ENCODE data around the gene PCBD1.
A peak's percentile ranks its signal among the peaks of the same experiment; 100 is the strongest.
"Not testable (repeated sequence)": the region's sequence is repeated elsewhere in the genome, so short reads cannot be mapped to it uniquely, and the experiment has no call there.

Gene PCBD1

DNA sequence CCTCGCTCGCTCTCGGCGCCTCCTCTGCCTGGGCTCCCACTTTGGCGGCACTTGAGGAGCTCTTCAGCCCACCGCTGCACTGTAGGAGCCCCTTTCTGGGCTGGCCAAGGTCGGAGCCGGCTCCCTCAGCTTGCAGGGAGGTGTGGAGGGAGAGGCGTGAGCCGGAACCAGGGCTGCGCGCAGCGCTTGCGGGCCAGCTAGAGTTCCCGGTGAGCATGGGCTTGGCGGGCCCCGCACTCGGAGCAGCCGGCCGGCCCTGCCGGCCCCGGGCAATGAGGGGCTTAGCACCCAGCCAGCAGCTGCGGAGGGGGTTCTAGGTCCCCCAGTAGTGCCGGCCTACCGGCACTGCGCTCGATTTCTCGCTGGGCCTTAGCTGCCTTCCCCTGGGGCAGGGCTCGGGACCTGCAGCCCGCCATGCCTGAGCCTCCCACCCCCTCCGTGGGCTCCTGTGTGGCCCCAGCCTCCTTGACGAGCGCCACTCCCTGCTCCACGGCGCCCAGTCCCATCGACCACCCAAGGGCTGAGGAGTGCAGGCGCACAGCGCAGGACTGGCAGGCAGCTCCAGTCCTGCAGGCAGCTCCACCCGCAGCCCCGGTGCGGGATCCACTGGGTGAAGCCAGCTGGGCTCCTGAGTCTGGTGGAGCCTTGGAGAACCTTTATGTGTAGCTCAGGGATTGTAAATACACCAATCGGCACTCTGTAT is 26.7 kb downstream of the PCBD1 start:
- DNase-seq: not testable (repeated sequence)

DNA sequence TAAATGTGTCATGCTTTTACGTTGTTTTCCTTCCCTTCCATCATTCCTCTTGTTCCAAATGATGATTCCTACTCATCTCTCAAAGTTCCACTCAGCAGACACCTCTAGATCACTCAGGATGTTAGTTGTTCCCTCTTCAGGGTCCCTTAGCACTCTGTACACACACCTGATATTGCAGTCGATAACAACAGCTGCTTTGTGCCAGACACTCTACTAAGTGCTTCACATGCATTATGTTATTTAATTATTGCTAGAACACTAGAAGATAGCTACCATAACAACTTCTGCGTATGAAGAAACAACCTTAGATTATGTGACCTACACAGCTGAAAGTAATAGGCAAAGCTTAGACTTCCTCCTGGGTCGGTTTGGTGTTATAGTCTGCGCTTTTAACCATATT is 29.6 kb downstream of the PCBD1 start:
- DNase-seq: no peak

DNA sequence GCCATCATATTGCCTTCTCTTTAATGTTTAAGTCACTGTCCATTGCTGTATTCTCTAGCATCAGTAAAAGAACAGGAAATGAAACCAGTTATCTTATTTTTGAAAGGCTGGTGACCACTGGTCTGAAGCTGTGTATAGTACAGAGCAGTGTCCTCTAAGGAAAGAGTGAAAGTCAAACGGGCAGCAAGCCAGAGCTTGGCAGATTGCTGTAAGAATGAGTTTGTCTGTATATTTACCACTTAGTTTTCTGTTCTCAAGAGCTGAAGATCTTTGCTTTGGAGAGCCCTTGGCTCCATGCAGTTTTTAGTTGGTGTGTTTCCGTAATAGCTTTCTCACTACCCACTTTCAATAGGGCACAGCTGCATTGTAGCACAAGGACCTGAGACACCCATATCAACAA is 31.9 kb downstream of the PCBD1 start:
- DNase-seq: no peak

DNA sequence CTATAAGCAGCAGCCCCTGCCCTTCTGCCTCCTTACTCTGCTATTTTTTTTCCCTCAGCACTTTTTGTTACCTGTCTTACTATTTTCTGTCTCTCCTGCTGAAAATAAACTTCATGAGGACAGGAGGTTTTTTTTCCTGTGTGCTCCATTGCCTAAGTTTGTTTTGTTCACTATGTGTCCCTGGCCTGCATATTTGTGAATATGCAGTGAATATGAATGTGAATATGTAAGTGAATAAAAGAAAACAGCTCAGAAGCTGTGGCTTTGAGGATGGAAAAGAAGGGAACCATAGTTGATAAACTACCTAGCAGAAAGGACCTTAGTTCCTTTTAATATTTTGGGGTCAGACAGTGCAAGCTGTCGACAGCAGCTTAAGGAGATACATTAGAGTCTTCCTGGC is 34.9 kb downstream of the PCBD1 start:
- DNase-seq: no peak

DNA sequence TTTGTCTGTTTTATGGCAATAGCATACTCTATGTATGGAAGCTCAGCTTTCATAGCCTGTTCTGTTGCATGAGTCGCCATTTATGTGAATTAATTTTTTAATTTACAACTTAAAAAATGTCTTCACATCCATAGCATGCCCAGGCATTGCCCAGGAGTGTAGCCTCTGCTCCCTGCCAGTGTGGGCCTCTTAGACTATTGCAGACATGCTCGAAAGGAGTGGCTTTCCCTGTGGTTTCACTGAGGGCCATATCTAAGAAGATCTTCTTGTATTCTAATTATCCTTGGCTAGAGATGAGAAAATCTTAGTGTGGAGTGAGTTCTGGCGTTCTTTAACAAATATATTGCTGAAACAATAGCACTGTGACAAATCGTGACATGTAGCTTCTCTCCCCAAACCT is 35.3 kb downstream of the PCBD1 start:
- DNase-seq: no peak

DNA sequence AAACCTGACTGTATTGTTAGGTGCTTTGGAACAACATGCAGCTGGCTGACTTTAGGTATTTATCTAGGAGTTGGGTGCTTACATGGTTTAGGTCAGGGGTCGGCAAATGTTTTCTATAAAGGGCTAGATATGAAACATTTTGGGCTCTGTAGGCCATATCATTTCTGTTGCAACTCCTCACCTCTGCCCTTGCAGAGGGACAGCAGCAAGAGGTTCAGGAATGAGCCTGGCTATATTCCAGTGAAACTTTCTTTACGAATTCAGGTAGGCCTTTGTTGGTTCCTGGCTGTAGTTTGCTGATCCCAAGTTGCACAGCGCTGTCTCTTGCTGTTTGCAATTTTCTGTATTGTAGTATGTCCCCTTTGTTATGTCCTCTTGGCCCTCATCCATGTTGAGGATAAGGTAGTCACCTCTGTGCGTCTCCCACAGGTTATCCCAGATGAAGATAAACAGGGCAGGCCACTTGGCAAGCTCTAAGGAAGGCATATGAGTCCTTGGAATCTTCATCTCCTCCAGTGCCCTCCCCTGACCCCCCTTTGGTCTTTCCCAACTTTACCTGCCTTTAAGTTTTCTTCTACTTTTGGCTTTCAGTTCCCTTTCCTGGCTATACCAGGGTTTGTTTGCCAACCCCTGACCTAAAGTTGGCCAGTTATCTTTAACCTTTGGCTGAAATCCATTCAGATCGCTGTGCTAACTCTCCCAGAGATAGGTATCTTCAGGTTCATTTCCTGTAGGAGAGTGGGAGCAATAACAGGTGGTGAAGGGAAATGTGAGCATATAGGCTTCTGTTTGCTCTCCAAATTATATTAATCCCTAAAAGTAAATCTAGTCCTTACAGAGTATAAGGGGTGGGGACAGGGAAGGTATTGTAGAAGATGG is 36.5 kb downstream of the PCBD1 start:
- DNase-seq: no peak

DNA sequence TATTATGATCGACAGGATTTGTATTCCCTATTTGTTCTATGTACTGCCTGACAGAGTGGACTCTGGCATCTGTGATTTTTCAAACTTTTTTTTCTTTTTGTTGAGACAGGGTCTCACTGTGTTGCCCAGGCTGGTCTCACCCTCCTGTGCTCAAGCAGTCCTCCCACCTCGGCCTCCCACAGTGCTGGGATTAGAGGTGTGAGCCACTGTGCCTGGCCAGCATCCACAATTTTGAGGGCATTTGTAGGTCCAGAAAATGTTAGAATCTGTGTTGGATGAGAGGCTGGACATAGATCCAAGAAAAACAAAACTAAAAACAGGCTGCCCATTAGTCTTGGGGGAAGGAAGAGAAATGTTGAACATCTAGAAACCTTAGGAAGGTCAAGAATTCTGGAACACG is 38.3 kb downstream of the PCBD1 start:
- no peak for DNase-seq

DNA sequence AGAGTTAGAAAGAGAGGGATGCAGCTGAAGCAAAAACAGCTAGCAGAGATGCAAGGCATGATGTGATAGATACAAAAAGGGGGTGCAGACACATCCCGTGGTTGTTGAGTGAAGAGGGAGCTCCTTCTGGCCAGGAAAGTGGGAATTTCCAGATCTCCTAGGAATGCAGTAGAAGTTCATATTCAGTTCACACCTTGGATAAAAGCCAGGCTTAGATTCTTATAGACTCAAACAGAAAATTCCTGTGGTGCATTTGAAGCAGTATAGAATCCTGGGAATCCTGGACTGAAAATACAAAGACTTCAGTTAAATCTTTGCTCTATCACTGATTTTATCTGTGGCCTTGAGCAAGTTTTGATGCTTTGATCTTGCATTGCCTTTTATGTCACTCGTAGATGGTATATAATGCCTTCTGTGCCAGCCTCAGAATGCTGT is 38.8 kb downstream of the PCBD1 start:
- peak; percentile 46 for DNase-seq

DNA sequence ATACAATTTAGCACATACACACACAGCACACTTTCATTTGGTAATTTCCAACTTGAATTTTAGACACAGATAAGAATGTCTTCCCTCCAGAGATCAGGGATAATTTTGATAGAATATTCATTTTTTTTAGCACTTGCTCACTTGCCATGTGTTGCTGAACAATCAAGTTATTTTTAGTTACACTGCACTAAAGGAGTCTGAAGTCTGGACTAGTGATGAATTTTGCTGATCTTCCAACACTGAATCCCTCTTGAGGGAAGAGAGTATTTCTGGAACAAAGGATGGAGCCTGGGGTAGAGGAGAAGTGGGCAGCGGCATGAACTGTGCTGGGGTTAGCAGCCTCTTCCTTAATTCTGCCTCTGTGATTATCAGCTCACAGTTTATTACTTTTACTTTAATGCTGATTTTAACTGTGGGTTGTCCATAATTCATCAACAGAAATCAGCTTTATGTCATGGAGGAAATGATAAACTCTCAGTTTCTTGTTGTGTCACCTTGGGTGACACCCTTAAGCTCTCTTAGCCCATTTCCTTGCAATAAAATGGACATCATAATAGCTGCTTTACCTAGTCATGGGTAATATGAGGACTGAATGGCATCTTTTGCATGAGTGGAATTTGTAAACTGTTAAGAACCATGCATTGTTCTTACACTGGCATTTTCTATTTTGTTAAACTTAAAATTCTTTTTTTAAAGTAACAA is 40.6 kb downstream of the PCBD1 start:
- no peak for DNase-seq

DNA sequence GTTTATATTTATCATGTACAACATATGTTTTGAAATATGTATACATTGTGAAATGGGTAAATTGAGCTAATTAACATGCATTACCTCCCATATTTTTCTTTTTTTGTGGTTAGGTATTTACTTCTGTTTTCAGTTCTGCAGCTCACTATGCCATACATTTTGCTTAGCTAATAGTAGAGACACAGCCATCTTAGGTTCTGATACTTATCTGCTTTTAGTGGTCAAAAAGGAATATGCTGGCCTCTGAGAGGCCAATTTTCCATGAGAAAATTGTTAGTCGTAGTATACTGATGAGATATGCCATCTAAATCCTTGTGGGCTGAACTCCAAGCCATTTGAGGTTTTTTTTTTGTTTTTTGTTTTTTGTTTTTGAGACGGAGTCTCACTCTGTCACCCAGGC is 41.6 kb downstream of the PCBD1 start:
- DNase-seq: no peak

DNA sequence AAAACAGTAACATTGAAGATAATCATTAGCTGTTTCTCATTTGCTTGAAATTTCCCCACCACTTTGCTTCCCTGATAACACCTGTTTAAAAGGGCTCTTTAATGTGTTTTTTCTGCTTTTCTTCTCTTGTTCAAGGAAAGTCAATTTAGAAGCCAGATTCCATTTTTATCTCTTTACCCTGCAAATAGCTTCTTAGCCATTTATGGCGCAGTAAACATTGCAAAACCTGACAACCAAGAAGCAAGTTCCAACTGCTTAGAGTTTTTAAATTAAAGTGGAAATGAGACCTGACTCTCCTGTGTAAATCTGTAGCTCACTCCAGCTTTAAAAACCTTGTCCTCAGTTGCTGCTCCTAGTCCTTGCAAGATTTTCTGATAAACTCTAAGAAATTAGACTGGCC is 42.5 kb downstream of the PCBD1 start:
- DNase-seq: no peak

DNA sequence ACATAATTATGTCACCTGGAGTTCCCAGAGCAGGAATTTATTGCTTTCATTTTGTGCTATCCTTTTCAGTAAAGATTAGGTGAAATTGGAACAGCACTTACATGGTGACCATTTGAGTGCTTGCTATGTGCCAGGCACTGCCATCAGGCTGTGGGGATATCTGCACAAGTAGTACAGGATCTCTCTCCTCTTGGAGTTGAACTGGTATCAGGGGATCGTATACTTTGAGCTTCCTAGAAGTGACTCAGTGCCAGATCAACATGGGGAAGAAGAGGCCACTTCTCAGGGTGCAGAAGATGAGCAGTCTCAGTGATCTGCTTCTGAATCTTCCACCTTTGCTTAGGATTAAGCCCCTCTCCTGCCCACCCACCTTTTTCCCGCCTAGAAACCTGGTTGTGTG is 43.1 kb downstream of the PCBD1 start:
- no peak for DNase-seq

DNA sequence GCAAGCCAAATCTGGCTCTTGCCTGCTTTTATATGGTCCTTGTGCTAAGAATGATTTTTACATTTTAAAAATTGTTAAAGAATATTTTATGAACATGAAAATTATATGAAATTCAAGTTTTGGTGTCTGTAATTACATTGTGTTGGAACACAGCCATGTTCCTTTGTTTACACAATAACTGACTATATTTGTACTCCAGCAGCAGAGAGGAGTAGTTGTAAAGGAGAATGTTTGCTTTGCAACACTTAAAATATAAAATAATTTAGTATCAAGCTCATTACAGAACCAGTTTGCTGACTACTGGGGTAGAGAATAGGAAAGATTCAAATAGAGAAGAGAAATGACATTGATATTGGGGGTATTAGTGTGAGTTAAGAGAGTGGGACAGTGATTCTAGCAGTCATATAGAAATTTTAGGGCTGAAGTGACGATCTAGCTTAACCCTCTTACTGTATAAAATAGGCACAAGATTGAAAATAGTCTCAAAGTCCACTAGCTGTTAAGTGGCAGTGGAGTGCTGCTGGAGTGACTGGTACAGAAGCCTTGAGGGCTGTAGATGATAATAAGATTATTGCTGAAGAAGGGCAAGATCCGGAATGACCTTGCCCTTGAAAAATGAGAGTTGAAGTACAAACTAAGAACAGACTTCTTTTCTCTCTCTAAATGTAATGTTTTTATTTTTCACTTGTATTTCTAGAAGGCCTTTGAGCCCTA is 44.4 kb downstream of the PCBD1 start:
- no peak for DNase-seq

DNA sequence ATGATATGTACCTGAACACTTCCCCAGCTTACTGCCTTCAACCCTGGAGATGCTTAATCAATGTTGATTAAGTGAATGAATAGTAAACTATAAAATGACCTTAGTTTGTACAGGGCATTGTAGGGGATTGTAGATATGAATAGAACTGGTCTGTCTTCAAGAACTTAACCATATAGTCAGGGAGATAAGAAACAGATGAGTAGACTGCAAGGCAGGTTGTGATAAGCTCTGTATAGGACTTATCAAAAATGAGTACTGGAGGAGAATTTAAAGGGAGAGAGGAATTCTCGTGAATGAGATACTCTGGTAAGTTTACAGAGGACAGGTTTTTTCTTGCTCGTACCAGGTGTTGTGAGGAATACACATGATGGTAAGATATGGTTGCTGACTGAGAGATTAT is 45.0 kb downstream of the PCBD1 start:
- no peak for DNase-seq

DNA sequence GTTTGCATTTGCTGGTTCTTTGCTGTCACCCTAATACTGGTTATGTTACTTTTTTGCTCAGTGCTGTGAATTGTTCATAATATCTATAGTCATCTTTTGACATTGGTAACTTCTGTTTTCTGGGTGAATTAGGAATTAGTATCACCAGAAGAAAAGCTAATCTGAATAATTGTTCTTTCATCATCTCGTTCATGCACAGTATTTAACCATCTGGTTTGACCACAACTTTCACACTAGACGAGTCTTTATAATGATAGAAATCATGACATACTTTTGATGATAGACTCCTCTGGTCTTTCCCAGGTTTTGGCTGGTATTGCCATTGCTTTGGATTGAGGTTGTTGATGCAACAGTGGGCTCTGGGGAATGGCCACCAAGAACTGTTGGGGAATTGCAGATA is 47.5 kb downstream of the PCBD1 start:
- no peak for DNase-seq

DNA sequence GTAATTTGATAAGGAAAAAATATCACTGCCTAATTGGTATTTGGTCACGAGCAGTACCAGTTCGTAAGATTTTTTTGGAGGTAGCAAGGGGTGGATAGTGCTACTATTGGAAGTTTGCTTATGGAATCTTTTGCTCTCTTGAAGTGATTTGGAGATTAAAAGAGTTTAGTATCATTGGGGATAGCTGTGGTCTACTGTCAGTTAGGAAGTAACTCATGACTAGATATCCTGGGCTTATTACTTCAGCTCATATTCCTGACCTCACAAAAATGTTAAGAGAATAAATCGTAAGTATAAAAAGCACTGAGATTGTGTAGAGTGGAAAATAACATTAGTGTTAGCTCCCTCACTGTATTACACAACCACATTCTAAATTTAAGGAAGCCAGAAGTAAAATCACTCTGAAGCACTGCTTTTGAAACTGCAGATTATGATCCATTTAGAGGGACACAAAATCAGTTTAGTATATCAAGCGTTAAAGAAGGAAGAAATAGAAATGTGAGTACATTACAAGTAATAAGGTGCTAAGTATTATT is 50.0 kb downstream of the PCBD1 start:
- no peak for DNase-seq

DNA sequence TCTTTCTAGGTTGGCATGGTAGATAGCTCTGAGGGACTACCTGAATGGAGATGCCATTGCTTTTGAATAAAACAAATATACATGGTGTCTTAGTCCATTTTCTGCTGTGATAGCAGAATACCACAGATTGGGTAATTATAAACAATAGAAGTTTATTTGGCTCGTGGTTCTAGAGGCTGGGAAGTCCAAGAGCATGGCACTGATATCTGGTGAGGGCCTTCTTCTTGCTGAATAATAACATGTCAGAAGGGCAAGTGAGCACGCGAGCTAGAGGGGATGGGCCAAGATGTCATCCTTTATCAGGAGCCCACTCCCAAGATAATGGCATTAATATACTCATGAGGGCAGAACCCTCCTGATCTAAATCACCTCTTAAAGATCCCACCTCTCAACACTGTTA is 50.7 kb downstream of the PCBD1 start:
- no peak for DNase-seq

DNA sequence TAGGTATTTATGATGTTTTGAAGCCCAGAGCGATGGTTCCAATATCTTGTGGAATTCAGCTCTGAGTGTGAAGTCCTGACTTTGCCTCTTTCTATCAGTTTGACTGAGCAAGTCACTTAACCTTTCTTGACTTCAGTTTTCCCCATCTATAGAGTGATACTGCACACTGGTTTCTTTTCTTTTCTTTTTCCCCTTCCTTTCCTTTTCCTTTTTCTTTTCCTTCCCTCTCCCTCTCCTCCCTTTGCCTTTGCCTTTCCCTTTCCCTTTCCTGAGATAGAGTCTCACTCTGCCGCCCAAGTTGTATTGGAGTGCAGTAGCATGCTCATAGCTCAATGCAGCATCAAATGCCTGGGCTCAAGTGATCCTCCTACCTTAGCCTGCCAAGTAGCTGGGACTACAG is 52.0 kb downstream of the PCBD1 start:
- no peak for DNase-seq

DNA sequence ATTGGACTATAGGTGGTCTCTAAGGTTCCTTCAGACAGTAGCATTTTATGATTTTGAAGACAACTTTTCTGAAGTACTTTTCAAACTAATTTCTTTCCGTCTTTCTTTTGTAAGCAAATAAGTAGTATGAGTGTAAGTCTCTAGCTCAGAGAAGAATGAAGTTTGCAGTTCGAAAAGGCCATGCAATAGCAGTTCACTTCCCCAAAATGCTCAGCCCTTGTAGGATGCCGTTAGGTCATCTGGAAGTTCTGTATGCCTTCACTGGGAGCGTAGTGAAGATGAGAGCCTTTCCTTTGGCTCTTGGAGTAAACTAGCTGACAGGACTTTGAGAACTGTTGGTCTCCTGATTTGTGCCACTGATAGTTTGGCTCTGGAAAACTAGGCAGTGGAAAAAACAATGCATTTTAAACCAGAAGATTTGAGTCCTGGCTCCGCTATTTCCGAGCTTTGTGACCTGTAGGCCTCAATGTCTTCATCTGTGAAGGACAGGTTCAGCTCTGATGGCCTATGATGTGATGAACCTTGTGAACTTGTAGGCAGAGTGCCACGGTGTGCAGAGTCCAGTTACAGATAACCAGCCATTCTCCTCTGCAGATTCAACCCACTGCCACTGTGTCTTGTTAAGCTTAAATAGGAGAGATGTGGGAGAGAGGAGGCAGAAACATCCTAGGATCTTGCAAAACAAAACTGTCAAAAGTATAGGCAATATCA is 53.8 kb downstream of the PCBD1 start:
- DNase-seq: no peak

DNA sequence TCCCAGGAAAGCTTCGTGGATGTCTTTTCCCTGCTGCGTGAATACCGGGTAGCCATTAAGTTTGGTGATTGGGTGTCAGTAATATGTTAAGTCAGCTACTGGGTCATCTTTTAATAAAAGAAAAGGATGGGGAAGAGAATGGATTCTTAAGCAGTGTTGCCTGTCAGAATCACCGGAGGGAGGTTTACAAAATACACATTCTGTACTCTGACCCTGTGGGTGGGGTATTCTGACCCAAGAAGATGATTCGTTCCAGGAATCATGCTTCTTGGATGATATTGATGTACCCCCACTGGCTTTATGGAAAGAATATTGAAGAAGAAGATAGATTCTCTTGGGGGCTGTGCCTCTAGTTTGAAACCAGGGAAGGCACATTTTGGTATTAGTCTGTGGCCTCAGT is 54.3 kb downstream of the PCBD1 start:
- no peak for DNase-seq

DNA sequence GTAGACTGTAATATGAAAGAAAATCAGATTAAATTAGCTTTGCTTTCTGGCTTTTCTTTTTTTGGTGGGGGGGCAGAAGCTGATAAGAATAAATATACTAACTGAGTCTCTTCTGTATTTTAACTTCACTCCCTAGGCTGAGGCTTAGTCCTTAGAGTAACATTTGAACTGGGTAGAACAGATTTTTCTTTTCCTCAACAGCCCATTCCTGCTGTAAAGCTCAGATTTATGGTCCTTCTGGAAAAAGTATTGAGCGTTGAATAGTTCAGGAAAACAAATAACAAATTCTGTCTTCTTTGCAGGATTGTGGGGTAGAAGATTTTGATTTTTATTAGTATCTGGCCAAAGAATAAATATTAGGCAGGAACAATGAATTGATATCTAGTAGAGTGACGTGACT is 54.8 kb downstream of the PCBD1 start:
- no peak for DNase-seq
